Suppressor macrophage (primary cell): ENCODE measurements around the gene OSBPL2.
A peak's percentile ranks its signal among the peaks of the same experiment; 100 is the strongest.

ENCODE experiments used
- DNase-seq, 4 experiments: peaks; one replicate each; pipeline ENCODE4 v3.0.0-alpha.2; 2020 to 2022
- total RNA-seq, 17 experiments: gene quantifications; one replicate each; lab custom pipeline; 2026; ENCODE audit warnings: mixed read lengths in 6 of 17, inconsistent platforms in 3 of 17; lab: John Stamatoyannopoulos, UW

Gene OSBPL2
- total RNA-seq: 22.6 to 58.9 (median 41.6) reads per million in 17 experiments

DNA sequence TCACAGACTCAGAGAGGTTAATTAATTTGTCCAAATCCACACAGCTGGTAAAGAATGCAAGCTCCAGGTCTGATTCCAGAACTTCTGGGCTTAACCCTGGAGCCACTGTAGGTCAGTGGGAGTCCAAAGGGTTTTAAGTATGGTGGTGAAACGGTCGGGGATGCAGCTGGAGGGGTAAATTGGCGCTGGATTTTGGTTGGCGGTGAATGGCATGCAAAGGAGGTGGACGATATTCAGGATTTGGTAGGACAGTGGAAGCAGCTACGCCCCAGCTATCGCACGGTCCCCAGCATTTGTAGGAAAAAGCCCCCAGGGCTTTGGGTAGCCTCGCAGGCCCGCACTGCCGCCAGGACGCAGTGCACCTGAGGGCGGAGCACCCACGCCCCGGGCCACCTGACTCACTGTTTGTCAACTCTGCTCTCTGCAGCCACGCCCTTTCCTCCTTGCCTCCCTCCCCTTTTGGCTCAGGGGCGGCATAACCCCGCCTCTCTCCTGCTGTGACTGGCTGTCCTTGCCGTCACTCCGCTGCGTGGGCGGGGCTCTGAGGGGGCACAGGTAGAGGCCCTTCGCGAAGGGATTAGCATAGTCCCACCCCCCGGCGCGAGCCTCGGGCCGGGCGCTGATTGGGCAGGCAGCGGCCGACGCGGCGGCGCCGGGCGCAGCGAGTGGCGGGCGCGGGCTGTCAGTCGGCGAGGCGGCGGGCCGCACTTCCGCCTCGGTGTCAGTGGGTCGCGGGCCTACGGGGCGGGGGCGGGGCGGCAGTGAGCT lies at the start of gene OSBPL2:
OSBPL2 (plus strand) TSS at position 721 of the 768 bp plus-strand sequence. CDS start 17,664 bp downstream, outside the sequence.
- peak; percentile 99 to 100 (median 100) for DNase-seq

DNA sequence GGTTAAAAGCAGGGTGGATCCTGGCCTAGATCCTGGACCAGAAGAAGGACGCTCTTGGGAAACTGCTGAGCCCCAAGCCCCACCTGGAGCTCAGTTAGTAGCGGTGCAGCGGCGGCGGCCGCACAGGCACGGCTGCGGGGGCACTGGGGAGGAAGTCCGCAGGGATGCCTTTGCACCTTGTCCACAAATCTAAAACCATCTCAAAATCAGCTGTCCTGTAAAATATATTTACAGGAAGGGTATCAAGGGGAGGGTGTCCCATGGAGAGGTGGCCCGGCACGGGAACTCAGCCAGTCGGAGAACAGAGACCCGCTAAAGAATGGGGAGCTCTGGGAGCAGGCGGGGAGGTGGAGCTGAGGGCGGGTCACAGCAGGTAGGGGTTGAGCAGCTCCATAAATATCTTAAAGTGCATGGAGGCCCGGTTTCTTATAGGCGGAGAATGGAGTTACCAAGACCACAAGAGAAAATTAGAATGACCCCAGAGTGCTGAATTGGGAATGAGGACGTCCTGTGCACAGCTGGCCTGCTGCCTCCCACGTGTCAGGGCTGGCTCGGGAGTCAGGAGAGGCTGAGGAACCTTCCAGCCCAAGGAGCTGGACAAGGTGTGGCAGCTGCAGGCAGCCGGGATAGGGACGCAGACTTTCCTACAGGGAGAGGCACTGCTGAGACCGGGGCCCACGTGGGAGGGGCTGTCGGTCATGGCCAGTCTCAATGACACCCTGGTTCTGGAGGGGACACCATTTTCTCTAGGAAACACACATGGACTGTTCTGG lies 47.5 kb upstream of the OSBPL2 start:
- DNase-seq: no peak

- no peak for DNase-seq
Observed at GRCh38 chr20:62191781-62192559, 46.4 kb upstream of the OSBPL2 start.

- no peak for DNase-seq
Observed at GRCh38 chr20:62192635-62193034, 45.7 kb upstream of the OSBPL2 start.

DNA sequence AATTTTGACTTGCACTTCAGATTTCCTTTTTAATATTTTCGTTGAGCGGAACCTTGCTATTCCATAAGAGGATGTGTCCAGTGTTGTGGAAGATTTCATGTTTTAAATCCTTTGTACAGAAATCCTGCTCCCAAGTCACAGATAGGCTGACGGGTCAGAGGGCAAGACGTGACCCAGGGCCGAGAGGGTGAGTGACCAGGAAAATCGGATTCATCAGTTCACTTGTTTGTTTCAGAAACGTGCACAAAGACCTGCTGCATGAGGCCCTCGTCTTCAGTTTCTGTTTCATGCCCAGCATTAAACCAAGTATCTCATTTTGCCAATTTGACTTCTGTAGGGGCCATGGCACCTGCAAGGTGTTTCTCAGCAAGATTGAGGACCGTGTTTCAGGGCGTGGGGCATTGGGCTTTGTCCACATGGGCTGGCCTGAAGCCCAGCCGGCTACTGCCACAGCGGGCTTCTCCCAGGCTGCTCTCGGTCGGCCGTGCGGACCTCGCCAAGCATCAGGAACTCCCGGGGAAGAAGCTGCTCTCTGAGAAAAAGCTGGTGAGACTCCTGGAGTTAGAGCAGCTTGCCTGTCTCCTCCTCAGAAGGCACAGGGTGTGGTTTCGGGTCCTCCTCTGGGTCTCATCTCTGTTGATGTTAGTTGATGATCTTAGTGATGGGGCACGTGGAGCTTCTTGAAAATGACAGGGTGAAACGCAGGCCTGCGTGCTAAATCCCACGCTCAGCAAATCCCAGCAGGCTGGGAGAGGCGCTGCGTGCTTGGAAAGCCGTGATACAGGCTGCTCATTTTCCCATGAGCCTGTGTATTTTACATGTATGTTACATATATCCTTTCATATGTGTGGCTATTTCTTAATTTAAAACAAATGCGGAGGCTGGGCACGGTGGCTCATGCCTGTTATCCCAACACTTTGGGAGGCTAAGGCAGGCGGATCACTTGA lies 45.0 kb upstream of the OSBPL2 start:
- DNase-seq: no peak

DNA sequence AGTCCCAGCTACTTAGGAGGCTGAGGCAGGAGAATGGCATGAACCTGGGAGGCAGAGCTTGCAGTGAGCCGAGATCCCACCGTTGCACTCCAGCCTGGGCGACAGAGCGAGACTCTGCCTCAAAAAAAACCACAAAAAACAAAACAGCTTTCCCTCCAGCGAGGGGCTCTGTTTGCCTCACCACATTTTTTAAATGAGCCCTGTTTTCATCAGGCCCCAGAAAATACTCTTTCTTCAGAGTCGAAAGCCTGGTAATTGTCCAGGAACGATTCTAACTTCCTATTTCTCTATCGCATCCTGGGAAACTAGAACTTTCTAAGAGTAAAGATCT lies 43.3 kb upstream of the OSBPL2 start:
- DNase-seq: no peak

DNA sequence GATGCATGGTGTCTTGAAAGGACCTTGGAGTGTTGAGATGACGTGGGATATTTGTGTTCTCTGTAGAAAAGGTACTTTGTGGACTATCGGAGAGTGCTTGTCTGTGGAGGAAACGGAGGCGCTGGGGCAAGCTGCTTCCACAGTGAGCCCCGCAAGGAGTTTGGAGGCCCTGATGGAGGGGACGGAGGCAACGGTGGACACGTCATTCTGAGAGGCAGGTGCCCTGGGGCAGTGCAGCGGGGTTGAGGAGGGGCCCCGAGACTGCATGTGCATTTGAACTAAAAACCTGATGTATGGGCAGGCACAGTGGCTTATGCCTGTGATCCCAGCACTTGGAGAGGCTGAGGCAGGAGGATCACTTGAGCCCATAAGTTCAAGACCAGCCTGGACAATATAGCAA lies 42.6 kb upstream of the OSBPL2 start:
- DNase-seq: no peak

DNA sequence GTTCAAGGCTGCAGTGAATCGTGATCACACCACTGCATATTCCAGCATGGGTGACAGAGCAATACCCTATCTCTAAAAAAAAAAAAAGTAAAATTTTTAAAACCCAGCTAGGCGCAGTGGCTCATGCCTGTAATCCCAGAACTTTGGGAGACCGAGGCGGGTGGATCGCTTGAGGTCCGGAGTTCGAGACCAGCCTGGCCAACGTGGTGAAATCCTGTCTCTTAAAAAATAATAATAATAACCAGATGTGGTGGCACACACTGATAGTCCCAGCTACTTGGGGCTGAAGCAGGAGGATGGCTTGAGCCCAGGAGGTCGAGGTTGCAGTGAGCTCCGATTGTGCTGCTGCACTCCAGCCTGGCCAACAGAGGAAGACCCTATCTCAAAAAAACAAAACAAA lies 42.0 kb upstream of the OSBPL2 start:
- DNase-seq: no peak

DNA sequence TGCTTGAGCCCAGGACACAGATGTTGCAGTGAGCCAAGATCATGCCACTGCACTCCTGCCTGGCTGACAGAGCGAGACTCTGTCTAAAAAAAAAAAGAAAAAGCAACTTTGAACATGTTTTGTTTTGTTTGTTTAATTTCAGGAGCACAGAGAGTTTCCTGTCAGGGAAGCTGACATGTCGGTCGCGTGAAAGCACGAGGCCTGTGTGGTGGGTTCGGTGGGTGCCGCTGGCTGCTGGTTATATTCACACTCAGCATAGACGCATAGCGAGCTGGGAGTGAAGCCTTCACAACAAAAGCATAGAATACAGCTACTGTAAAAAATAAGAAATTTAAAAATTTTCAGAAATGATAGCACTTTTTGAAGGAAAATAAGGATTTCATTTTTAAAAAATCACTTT lies 41.0 kb upstream of the OSBPL2 start:
- no peak for DNase-seq

DNA sequence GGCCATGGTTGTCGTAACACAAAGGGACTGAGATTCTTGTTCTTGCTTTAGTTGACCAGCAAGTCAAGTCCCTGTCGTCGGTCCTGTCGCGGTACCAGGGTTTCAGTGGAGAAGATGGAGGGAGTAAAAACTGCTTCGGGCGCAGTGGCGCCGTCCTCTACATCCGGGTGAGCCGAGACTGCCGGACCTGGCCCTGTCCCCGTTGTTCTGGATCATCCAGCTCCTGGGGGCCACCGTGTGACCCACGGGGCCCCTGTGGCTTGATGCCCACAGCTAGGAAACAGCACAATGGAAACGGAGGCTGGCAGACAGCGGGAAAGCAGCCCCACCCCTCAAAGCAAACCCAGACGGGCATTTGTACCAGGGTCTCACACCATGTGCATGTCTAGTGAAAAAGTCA lies 40.5 kb upstream of the OSBPL2 start:
- DNase-seq: no peak

DNA sequence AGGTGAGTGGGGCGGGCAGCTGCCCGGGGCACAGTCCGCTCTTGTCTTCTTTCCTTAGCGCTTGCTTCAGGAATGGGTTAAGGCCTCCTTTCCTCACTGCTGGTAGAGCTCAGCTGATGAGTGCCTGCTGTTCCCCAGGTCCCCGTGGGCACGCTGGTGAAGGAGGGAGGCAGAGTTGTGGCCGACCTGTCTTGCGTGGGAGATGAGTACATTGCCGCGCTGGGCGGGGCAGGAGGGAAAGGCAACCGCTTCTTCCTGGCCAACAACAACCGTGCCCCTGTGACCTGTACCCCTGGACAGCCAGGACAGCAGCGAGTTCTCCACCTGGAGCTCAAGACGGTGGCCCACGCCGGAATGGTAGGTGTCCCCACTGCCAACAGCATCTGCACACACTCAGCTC lies 39.8 kb upstream of the OSBPL2 start:
- DNase-seq: no peak

DNA sequence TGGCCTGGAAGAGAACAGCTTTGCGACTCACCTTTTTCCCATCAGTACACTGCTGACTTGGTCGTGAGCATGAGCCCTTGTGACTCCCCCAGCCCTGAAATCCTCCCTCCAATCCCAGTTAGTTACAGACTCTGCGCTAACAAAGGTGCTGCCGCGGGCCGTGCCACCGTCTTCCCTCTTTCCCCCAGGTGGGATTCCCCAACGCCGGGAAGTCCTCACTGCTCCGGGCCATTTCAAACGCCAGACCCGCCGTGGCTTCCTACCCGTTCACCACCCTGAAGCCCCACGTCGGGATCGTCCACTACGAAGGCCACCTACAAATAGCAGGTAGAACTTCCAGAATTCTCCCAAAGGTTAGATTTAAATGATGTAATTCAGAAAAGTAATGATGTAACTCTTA lies 39.4 kb upstream of the OSBPL2 start:
- DNase-seq: no peak

DNA sequence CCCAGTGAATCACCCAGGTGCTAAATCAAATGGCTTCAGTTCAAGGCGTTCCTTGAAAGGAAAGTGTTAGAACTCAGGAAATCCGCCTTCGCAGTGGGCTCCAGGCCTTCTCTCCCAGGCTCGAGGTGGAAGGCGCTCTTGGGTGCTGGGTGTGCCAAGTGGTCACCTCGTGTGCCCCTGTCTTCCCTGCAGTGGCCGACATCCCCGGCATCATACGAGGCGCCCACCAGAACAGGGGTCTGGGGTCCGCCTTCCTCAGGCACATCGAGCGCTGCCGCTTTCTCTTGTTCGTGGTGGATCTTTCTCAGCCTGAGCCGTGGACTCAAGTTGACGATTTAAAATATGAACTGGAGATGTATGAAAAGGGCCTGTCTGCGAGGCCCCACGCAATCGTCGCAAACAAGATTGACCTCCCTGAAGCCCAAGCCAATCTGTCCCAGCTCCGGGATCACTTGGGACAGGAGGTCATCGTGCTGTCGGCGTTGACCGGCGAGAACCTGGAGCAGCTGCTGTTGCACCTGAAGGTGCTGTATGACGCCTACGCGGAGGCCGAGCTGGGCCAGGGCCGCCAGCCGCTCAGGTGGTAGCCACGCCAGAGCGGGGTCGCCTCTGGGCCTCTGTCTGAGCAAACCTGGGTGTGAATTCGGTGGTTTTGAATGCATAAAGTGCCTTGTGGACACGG lies 37.7 kb upstream of the OSBPL2 start:
- DNase-seq: no peak

GRCh38 chr20:62201173-62202082 lies 36.9 kb upstream of the OSBPL2 start:
- no peak for DNase-seq

DNA sequence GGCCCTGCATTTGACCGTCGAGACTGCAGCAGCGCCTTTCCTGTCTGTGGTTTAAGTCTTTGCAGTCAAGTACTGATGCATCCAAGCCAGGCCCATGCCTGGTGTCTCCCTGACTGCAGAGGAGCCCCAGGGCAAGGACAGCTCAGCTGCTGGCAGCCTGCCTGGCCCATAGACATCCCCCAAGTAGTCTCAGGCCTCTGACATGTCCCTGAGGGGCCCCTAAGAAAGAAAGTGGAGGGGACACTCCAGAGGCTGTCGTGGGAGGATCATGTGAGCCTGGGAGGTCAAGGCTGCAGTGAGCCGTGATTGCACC lies 36.3 kb upstream of the OSBPL2 start:
- DNase-seq: no peak

GRCh38 chr20:62202676-62203377 lies 35.5 kb upstream of the OSBPL2 start:
- DNase-seq: no peak

DNA sequence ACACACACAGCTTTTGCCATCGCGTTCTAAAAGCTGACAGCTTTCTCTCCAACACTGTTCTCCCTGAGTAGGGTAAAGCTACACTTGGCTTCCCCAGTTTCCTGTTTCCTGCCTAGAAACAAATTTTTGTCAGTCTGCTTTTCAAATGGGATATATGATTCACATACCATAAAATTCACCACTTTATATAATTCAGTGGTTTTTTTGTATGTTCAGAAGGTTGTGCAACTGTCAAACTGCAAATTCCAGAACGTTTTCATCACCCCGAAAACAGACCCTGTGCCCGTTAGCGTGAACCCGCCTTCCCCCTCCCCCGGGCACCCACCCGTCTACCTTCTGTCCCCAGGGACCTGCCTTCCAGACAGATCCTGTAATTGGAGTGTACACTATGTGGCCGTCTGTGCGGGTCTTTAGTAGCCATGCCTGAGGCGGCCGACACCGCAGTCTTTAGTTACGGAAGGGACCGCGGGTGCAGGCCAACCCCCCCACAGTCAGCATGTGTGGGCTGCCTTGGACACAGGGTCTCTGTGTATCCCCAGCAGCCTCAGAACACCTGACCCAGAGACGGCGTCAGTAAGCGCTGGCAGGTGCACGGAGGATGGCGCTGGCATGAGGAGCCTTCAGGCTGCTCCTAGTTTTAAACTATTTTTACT lies 34.8 kb upstream of the OSBPL2 start:
- no peak for DNase-seq

GRCh38 chr20:62205618-62206387 lies 32.5 kb upstream of the OSBPL2 start:
- no peak for DNase-seq

GRCh38 chr20:62206388-62206775 lies 31.9 kb upstream of the OSBPL2 start:
- DNase-seq: no peak
